Heart right ventricle (tissue), 16 donors: ENCODE measurements around the gene CEP112. TPM values are rescaled to one million over a fixed set of nuclear protein-coding genes. Genes with fewer than 3 reads are reported as not detected.

Experiments
- ATAC-seq, 8 donors: fragments of 200-7000 bp; cut with Tn5 transposase; one replicate each; pipeline ENCODE4 v1.9.1; 2020; ENCODE audit warnings: mild to moderate bottlenecking in 8 of 8, moderate library complexity in 8 of 8, moderate number of reproducible peaks in 1 of 8
- DNase-seq, 2 donors: peaks; one replicate each; pipeline ENCODE4 v3.0.0-alpha.2; 2020
- H3K27ac ChIP-seq, 10 donors: fragments of 200-600 bp; sonication (generic) in 2 of 10; one replicate each; pipeline versions ENCODE4 v1.5.0 to v1.8.0; 2020 to 2022; ENCODE audit warnings: mild to moderate bottlenecking in 3 of 10
- H3K27me3 ChIP-seq, 7 donors: fragments of 200-600 bp; one replicate each; pipeline ENCODE4 v1.8.0; 2021 to 2022; ENCODE audit warnings: mild to moderate bottlenecking in 2 of 7
- H3K36me3 ChIP-seq, 9 donors: fragments of 200-600 bp; sonication (generic) in 1 of 9; one replicate each; pipeline versions ENCODE4 v1.5.0 to v1.8.0; 2020 to 2022; ENCODE audit warnings: mild to moderate bottlenecking in 2 of 9
- H3K4me1 ChIP-seq, 9 donors: fragments of 200-600 bp; sonication (generic) in 1 of 9; one replicate each; pipeline versions ENCODE4 v1.5.0 to v1.8.0; 2020 to 2022; ENCODE audit warnings: mild to moderate bottlenecking in 4 of 9
- H3K4me3 ChIP-seq, 10 donors: fragments of 200-600 bp; sonication (generic) in 2 of 10; one replicate each; pipeline versions ENCODE4 v1.5.0 to v1.8.0; 2020 to 2022; ENCODE audit warnings: mild to moderate bottlenecking in 7 of 10, moderate library complexity in 2 of 10
- H3K9me3 ChIP-seq, 11 donors: fragments of 200-600 bp in 10 of 11; sonication (generic) in 2 of 11; one replicate each; pipeline versions ENCODE4 v1.5.0 to v1.8.0; 2013 to 2022; ENCODE audit warnings: mild to moderate bottlenecking in 2 of 11, control low read depth in 1 of 11, moderate library complexity in 1 of 11
- CTCF ChIP-seq, 9 donors: fragments of 200-600 bp; sonication (generic) in 2 of 9; IDR thresholded peaks; one replicate each; pipeline versions ENCODE4 v1.5.0 to v1.8.0; 2021 to 2022; ENCODE audit warnings: antibody characterized with exemption in 9 of 9, mild to moderate bottlenecking in 5 of 9, moderate library complexity in 1 of 9
- WGBS, 2 donors: extraction: QIAGEN DNeasy Blood & Tissue Kit; methylation state at CpG; one replicate each; pipeline ENCODE4 v1.1.7; 2013; ENCODE audit warnings: inconsistent platforms in 1 of 2; 5-methylcytosine and 5-hydroxymethylcytosine counted together
- intact Hi-C, 10 donors: fragments of 100-400 bp; cut with DNase I; formaldehyde crosslinking; loops; one replicate each; pipeline versions ENCODE4 v1.11.1 to v1.14.2; 2022
- polyA plus RNA-seq, 2 donors: library from polyadenylated mRNA; stranded (reverse); fragments of 200-250 nt; gene quantifications; one replicate each; pipeline ENCODE4 v1.2.3, GENCODE V29; 2013
- total RNA-seq, 10 donors: library from RNA; stranded (reverse); fragmentation: NEBNext Ultra II Directional in 3 of 10; extraction: Animal tissue kit (Norgen Biotek cat#: 25700) in 3 of 10; gene quantifications; one replicate each; pipeline versions ENCODE4 v1.2.1 to v1.2.4, GENCODE V29; 2021 to 2023
- donor health status: Arrhythmogenic right ventricular cardiomyopathy.
- donor health status: ischemic (EF 13 %, LVEDD 7.1; RV severe dilation, severe dysfunction).
- donor health status: healthy with polysubstance abuse.
- donor health status: DM: no; HTN: yes; CAD: no.
- donor health status: DM: no; HTN: no; CAD: no.
- donor health status: ischemic (EF 25% LVEDD 6.9; RV normal size, moderate dysfunction).
- donor health status: ischemic (EF 25% LVEDD 5.7; RV mildly dilated, moderate dysfunction).
- donor health status: healthy.
- donor health status: DM: yes; HTN: yes; CAD: no.
- donor health status: Ischemic cardiomyopathy.
- donor health status: ischemic (EF 35%, LVEDD 5.7; RV mildly dilated, moderate dysfunction).
- donor health status: nonischemic (EF 11% LVEDD 7.7; RV severe dilation, severe dysfunction).
- donor health status: DM: yes; HTN: yes; CAD: no.
- donor health status: PGD.
- donor health status: ischemic (EF 29% LVEDD 5.4; RV normal size, mild dysfunction).
- donor health status: nonischemic (EF 23%, LVEDD 6.1; RV moderate dilation, normal function).

Gene CEP112
- total and polyA plus RNA-seq, 12 donors = 6.7 to 30.0 (median 16.3) TPM

- DNase-seq = no peak
- no peak overlapping the region for H3K4me3 ChIP-seq
- no peaks in the 10 kb centered on the region for H3K27me3 ChIP-seq
- no peak overlapping the region for H3K27ac ChIP-seq
- no peak for ATAC-seq
- peaks cover 0 to 28% (median 13%) of the 10 kb centered on the region in 11 donors for H3K9me3 ChIP-seq
- 89% methylated on average over 2 of the region's 2 CpGs for WGBS, 2 donors
- no peaks in the 10 kb centered on the region for H3K4me1 ChIP-seq
- intact Hi-C loops = no loop called here
- no peak for TF ChIP-seq CTCF (IDR thresholded peaks at IDR 0.05)
- H3K36me3 ChIP-seq = peaks cover 0 to 18% (median 0%) of the 10 kb centered on the region in 9 donors
Observed at GRCh38 chr17:65930140-65930730, 261.7 kb downstream of the CEP112 start.

- Histone ChIP-seq H3K27ac (peak overlapping the region in 7 of 10 donors; percentile 52 to 79 (median 73)), H3K4me3 (no peak overlapping the region), H3K9me3 (no peaks in the 10 kb centered on the region), H3K36me3 (peaks cover 0 to 20% (median 0%) of the 10 kb centered on the region in 9 donors), H3K27me3 (no peaks in the 10 kb centered on the region), H3K4me1 (no peaks in the 10 kb centered on the region)
- TF ChIP-seq CTCF (IDR thresholded peaks at IDR 0.05) = no peak
- DNase-seq = no peak
- WGBS, 2 donors = 98% methylated on average over 5 of the region's 5 CpGs
- intact Hi-C loops = loop anchor here in 1 of 10 donors (10.0 kb wide), 1 partner anchor 362 kb away; the partner anchor contains the start of gene AXIN2
- ATAC-seq = no peak
Observed at GRCh38 chr17:65926599-65926998, 265.3 kb downstream of the CEP112 start.

GRCh38 chr17:65925606-65926307 lies 266.2 kb downstream of the CEP112 start:
- H3K4me1 ChIP-seq = peaks cover 0 to 1% (median 0%) of the 10 kb centered on the region in 9 donors
- intact Hi-C loops = loop anchor here in 1 of 10 donors (10.0 kb wide), 1 partner anchor 361 kb away; the partner anchor contains the start of gene AXIN2
- WGBS, 2 donors = 77 to 81% methylated on average over 8 of the region's 8 CpGs
- peaks cover 0 to 20% (median 0%) of the 10 kb centered on the region in 9 donors for H3K36me3 ChIP-seq
- H3K4me3 ChIP-seq = no peak overlapping the region
- TF ChIP-seq CTCF (IDR thresholded peaks at IDR 0.05) = no peak
- H3K27ac ChIP-seq = peak overlapping the region; percentile 8 to 79 (median 55)
- H3K27me3 ChIP-seq = no peaks in the 10 kb centered on the region
- peak in 1 of 2 donors; percentile 28 for DNase-seq
- ATAC-seq = peak in 7 of 8 donors; percentile 43 to 93 (median 81)
- no peaks in the 10 kb centered on the region for H3K9me3 ChIP-seq

- Histone ChIP-seq H3K27me3 (no peaks in the 10 kb centered on the region), H3K36me3 (peaks cover 0 to 7% (median 0%) of the 10 kb centered on the region in 9 donors), H3K4me3 (no peak overlapping the region), H3K9me3 (no peaks in the 10 kb centered on the region), H3K4me1 (peaks cover 0 to 23% (median 10%) of the 10 kb centered on the region in 9 donors), H3K27ac (no peak overlapping the region)
- TF ChIP-seq CTCF (IDR thresholded peaks at IDR 0.05) = no peak
- intact Hi-C loops = loop anchor here in 1 of 10 donors (10.0 kb wide), 1 partner anchor 356 kb away; the partner anchor contains the start of gene AXIN2
- 53 to 61% methylated on average over 6 of the region's 6 CpGs for WGBS, 2 donors
- no peak for DNase-seq
- ATAC-seq = no peak
Observed at GRCh38 chr17:65920996-65921395, 270.9 kb downstream of the CEP112 start.
